C4-2B (cell line): ENCODE measurements around the gene IL1A.

Experiments used
- H3K27ac ChIP-seq: fragments of 450-650 bp; 2 replicates; pipeline ENCODE4 v1.5.1; 2017
- ZFX ChIP-seq: fragments of 450-650 bp; IDR thresholded peaks from 2 replicates; pipeline ENCODE4 v1.6.1; 2017
- TF ChIP-seq, protein P1 (sequence below): fragments of 450-650 bp; conservative IDR thresholded peaks from 2 replicates; pipeline ENCODE4 v1.5.1; 2017; ENCODE audit warnings: mild to moderate bottlenecking

IL1A gene

DNA sequence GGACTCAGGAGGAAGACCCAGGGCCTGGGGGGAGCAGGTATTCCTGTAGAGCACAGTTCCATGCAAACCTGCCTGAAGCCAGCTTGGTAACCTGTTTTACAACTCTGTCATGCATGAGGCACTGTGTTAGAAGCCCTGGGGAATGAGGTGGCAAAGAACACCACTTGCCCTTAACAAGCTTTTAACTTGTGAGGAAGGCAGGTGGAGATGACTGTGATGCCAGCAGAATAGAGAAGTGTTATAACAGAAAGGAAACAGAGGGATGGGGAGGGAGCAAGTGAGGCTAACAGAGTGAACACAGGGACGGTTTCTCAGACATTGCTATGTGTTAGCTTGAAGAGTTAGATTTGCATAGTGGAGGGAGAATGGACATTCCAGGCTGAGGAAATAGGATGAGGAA, 11.5 kb upstream of the IL1A start:
- H3K27ac ChIP-seq = no peak overlapping the region
- TF ChIP-seq ZFX = no peak
- TF ChIP-seq, protein P1, sequence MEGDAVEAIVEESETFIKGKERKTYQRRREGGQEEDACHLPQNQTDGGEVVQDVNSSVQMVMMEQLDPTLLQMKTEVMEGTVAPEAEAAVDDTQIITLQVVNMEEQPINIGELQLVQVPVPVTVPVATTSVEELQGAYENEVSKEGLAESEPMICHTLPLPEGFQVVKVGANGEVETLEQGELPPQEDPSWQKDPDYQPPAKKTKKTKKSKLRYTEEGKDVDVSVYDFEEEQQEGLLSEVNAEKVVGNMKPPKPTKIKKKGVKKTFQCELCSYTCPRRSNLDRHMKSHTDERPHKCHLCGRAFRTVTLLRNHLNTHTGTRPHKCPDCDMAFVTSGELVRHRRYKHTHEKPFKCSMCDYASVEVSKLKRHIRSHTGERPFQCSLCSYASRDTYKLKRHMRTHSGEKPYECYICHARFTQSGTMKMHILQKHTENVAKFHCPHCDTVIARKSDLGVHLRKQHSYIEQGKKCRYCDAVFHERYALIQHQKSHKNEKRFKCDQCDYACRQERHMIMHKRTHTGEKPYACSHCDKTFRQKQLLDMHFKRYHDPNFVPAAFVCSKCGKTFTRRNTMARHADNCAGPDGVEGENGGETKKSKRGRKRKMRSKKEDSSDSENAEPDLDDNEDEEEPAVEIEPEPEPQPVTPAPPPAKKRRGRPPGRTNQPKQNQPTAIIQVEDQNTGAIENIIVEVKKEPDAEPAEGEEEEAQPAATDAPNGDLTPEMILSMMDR = no peak

DNA sequence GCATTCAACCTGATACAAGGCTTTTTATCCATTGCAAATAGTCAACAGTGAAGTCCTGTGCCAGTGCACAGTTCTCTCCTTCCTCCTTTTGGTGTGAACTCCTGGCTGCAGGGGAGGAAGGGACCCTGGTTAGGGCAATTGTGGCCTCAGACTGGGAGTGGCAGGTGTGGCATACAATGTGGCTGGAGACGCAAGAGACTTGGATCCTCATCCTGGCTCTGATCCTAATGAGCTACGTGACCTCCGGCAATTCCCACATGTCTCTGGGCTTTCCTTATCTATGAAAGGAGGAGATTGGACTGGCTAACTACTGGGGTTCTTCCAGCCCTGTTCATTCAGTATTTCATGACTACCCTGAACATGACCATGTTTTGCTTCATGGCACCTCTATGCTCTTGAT, 10.5 kb upstream of the IL1A start:
- H3K27ac ChIP-seq = no peak overlapping the region
- TF ChIP-seq, protein P1 = no peak
- no peak for TF ChIP-seq ZFX

DNA sequence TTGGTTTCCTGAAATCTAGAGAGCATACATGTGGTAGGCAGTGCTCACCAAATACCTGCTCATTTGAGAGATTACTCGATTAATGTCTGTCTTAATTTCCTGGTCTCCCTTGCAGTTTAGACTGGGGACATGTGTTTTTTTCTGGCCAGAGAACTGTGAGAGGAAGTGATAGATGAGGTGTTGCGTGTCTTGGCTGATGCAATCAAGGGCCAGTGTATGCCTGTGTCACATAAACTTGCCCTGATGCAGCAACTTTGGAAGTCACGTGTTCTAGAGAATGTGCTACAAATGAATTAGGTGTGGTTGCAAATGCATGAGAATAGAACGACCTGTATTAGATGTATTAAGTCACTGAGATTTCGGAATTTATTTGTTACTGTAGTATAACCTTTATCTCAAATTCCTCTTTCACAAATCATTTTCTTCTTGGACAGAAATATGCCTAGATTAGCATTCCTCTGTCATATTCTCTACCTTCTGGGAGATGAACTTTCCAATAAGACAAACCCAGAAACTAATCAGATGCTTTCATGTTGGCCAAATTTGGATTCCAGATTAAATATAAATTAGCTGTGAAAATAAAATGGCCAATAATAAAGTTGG, 9.9 kb upstream of the IL1A start:
- TF ChIP-seq, protein P1 = no peak
- TF ChIP-seq ZFX = no peak
- H3K27ac ChIP-seq = no peak overlapping the region

DNA sequence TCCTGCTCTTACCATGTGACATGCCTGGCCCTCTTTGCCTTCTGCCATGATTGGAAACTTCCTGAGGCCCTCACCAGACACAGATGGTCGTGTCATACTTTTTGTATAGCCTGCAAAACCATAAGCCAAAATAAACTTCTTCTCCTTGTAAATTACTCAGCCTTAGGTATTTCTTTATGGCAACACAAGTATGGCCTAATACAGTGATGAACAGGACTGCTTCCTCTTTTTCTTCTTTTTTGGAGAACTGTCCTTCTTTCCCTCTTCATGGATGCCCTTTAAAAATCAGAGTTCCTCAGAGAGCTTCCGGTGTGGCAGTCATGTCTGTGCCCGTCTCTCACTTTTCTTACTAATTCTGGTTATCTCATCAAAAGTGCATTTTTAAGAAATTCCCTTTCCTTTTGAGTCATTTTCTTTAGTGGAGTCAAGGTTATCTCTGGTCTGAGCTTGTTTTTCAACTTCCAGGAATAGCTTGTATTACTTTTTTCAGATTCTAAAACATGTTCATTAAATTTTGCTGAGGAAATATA, 9.2 kb upstream of the IL1A start:
- no peak overlapping the region for H3K27ac ChIP-seq
- TF ChIP-seq ZFX = no peak
- TF ChIP-seq, protein P1 = no peak

DNA sequence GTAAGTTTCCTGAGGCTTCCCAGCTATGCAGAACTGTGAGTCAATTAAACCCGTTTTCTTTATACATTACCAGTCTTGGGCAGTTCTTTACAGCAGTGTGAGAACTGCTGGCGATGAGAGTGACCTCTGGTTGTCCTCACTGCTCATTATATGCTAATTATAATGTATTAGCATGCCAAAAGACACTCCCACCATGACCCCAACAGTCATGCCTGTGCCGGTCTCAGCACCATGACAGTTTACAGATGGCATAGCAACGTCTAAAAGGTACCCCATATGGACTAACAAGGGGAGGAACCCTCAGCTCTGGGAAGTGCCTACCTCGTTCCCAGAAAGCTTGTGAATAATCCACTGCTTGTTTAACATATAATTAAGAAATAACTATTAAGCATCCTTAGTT, 8.1 kb upstream of the IL1A start:
- no peak for TF ChIP-seq ZFX
- TF ChIP-seq, protein P1 = no peak
- H3K27ac ChIP-seq = no peak overlapping the region

DNA sequence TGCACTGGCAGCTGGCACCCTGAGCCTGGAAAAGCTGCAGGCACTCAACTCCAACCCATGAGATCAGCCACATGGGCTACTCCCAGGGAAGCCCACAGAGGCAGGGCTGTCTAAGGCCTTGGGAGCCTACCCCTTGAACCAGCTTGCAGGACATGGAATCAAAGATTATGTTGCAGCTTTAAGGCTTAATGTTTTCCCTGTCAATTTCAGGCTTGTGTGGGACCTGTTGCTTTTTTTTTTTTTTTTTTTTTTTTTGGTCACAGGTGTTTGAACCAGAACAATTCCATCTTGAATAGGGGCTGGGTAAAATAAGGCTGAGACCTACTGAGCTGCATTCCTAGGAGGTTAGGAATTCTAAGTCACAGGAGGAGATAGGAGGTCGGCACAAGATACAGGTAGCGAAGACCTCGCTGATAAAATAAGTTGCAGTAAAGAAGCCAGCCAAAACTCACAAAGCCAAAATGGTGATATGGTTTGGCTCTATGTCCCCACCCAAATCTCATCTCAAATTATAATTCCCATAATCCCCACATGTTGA, 7.5 kb upstream of the IL1A start:
- H3K27ac ChIP-seq = no peak overlapping the region
- TF ChIP-seq ZFX = no peak
- TF ChIP-seq, protein P1 = no peak

DNA sequence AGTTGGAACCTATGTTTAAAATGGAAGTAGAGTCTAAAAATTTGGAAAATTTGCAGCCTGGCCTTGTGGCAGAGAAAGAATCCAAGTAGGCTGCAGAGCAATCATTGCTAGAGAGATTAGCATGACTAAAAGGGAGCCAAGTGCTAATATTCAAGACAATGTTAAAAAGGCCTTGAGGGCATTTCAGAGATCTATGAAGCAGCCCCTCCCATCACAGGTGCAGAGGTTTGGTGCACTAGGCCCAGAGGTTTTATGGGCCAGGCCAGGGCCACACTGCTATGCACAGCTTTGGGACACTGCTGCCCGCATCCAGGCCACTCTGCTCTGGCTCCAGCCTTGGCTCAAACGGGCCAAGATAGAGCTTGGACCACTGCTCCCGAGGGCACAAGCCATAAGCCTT, 6.7 kb upstream of the IL1A start:
- no peak for TF ChIP-seq ZFX
- TF ChIP-seq, protein P1 = no peak
- H3K27ac ChIP-seq = no peak overlapping the region
